GM23338 (cell line): ENCODE results near the gene LDB3. TPM values are rescaled to one million over a fixed set of nuclear protein-coding genes. Genes with fewer than 3 reads are reported as not detected.

Experiments used
- ATAC-seq: fragments of 200-7000 bp; cut with Tn5 transposase; 3 replicates; pipeline ENCODE4 v1.9.1; 2020
- DNase-seq: peaks from one replicate; pipeline ENCODE4 v3.0.0-alpha.2; 2015; ENCODE audit warnings: low spot score
- H2AFZ ChIP-seq: fragments of 200-600 bp; sonication (generic); 2 replicates; pipeline ENCODE4 v1.8.0; 2016; ENCODE audit warnings: antibody characterized with exemption, mild to moderate bottlenecking, moderate library complexity
- H3F3A ChIP-seq: fragments of 200-600 bp; sonication (generic); replicated peaks from 2 replicates; pipeline ENCODE4 v1.8.0; 2017; ENCODE audit warnings: antibody characterized with exemption, mixed run types, low read depth
- H3K27ac ChIP-seq: fragments of 200-600 bp; sonication (generic); 2 replicates; pipeline ENCODE4 v1.6.1; 2016; ENCODE audit warnings: low read depth
- H3K27me3 ChIP-seq: fragments of 200-600 bp; sonication (generic); 2 replicates; pipeline ENCODE4 v1.8.0; 2016; ENCODE audit warnings: mild to moderate bottlenecking, mixed run types, moderate library complexity; ENCODE audit not compliant: insufficient read depth
- H3K36me3 ChIP-seq: fragments of 200-600 bp; sonication (generic); 2 replicates; pipeline ENCODE4 v1.8.0; 2016; ENCODE audit warnings: mild to moderate bottlenecking; ENCODE audit not compliant: insufficient read depth
- H3K4me1 ChIP-seq: fragments of 200-600 bp; sonication (generic); 2 replicates; pipeline ENCODE4 v1.8.0; 2016; ENCODE audit warnings: mild to moderate bottlenecking, moderate library complexity; ENCODE audit not compliant: insufficient read depth
- H3K4me2 ChIP-seq: fragments of 200-600 bp; sonication (generic); 2 replicates; pipeline ENCODE4 v1.7.1; 2017; ENCODE audit warnings: mixed run types
- H3K4me3 ChIP-seq: fragments of 200-600 bp; sonication (generic); 2 replicates; pipeline ENCODE4 v1.6.1; 2016; ENCODE audit warnings: mixed run types
- H3K79me2 ChIP-seq: fragments of 200-600 bp; sonication (generic); replicated peaks from 2 replicates; pipeline ENCODE4 v1.8.0; 2017; ENCODE audit warnings: mild to moderate bottlenecking; ENCODE audit not compliant: insufficient read depth
- H3K9me2 ChIP-seq: fragments of 200-600 bp; sonication (generic); 2 replicates; pipeline ENCODE4 v1.8.0; 2017; ENCODE audit not compliant: insufficient read depth
- H4K20me1 ChIP-seq: fragments of 200-600 bp; sonication (generic); replicated peaks from 2 replicates; pipeline ENCODE4 v1.8.0; 2017; ENCODE audit warnings: mild to moderate bottlenecking; ENCODE audit not compliant: insufficient read depth
- H3K27ac Mint-ChIP-seq: 2 replicates; pipeline ENCODE4 v1.8.0; 2020; ENCODE audit warnings: inconsistent platforms, mild to moderate bottlenecking, moderate library complexity, mixed read lengths
- H3K27me3 Mint-ChIP-seq: 3 replicates; pipeline ENCODE4 v1.8.0; 2022; ENCODE audit warnings: low read depth, mild to moderate bottlenecking, moderate library complexity, mixed read lengths, inconsistent platforms; ENCODE audit not compliant: insufficient read depth, poor library complexity
- H3K36me3 Mint-ChIP-seq: 3 replicates; pipeline ENCODE4 v1.8.0; 2021; ENCODE audit warnings: low read depth, mild to moderate bottlenecking, inconsistent platforms, moderate library complexity, mixed read lengths
- H3K4me1 Mint-ChIP-seq: 3 replicates; pipeline ENCODE4 v1.8.0; 2020; ENCODE audit warnings: mild to moderate bottlenecking, inconsistent platforms, mixed read lengths
- H3K4me3 Mint-ChIP-seq: 3 replicates; pipeline ENCODE4 v1.8.0; 2021; ENCODE audit warnings: moderate library complexity, mild to moderate bottlenecking, inconsistent platforms, mixed read lengths
- H3K9me3 Mint-ChIP-seq: 3 replicates; pipeline ENCODE4 v1.8.0; 2020; ENCODE audit warnings: moderate library complexity, mild to moderate bottlenecking, inconsistent platforms, mixed read lengths
- CREB1 ChIP-seq: fragments of 250-450 bp; sonication (Bioruptor Pico); IDR thresholded peaks from 2 replicates; pipeline ENCODE4 v1.5.0; 2020; ENCODE audit warnings: low read depth, mild to moderate bottlenecking, moderate library complexity
- EZH2 ChIP-seq: fragments of 200-600 bp; sonication (generic); IDR thresholded peaks from one replicate; pipeline ENCODE4 v1.8.0; 2017; ENCODE audit warnings: antibody characterized with exemption, mild to moderate bottlenecking, low read depth; ENCODE audit not compliant: unreplicated experiment
- EZH2phosphoT487 ChIP-seq: fragments of 200-600 bp; sonication (generic); IDR thresholded peaks from one replicate; pipeline ENCODE4 v1.8.1; 2018; ENCODE audit warnings: antibody characterized with exemption; ENCODE audit not compliant: unreplicated experiment
- JUNB ChIP-seq: IDR thresholded peaks from one replicate; pipeline ENCODE4 v1.6.1; 2016; ENCODE audit warnings: antibody characterized with exemption; ENCODE audit not compliant: unreplicated experiment
- NANOG ChIP-seq: IDR thresholded peaks from 2 replicates; pipeline ENCODE4 v1.6.1; 2016; ENCODE audit warnings: antibody characterized with exemption, borderline replicate concordance
- POLR2AphosphoS5 ChIP-seq: IDR thresholded peaks from 2 replicates; pipeline ENCODE4 v1.6.1; 2016; ENCODE audit warnings: antibody characterized with exemption, low read depth
- STAT1 ChIP-seq: IDR thresholded peaks from one replicate; pipeline ENCODE4 v1.6.1; 2016; ENCODE audit warnings: antibody characterized with exemption; ENCODE audit not compliant: unreplicated experiment
- ZNF114 ChIP-seq: fragments of 250-450 bp; sonication (Bioruptor Pico); IDR thresholded peaks from 2 replicates; pipeline ENCODE4 v1.5.0; 2020; ENCODE audit warnings: mild to moderate bottlenecking, moderate library complexity
- ZNF331 ChIP-seq: fragments of 250-450 bp; sonication (Bioruptor Pico); IDR thresholded peaks from 2 replicates; pipeline ENCODE4 v1.5.0; 2020; ENCODE audit warnings: low read depth, mild to moderate bottlenecking, moderate library complexity
- polyA plus RNA-seq: library from polyadenylated mRNA; unstranded; fragments of >200 nt; fragmentation: Nextera tagmentation; extraction: Ambion mirVana; gene quantifications from 2 replicates; pipeline ENCODE4 v1.2.1, GENCODE V29; 2016
- total RNA-seq: library from RNA; depleted of rRNA; stranded (reverse); fragments of >200 nt; shearing (Covaris generic); gene quantifications from 2 replicates; pipeline ENCODE4 v1.2.3, GENCODE V29; 2014
- TF ChIP-seq, protein P1 (sequence below): IDR thresholded peaks from 2 replicates; pipeline ENCODE4 v1.6.1; 2016; ENCODE audit warnings: antibody characterized with exemption
- TF ChIP-seq, protein P2 (sequence below), 2 experiments: fragments of 200-600 bp in 1 of 2; sonication (generic) in 1 of 2; conservative IDR thresholded peaks; 2 replicates each; pipeline versions ENCODE4 v1.5.1 to v1.6.1; 2016 to 2017; ENCODE audit warnings: antibody characterized with exemption in 2 of 2, low read depth in 2 of 2, mild to moderate bottlenecking in 2 of 2, moderate library complexity in 1 of 2
- TF ChIP-seq, protein P3 (sequence below): IDR thresholded peaks from one replicate; pipeline ENCODE4 v1.6.1; 2018; ENCODE audit warnings: antibody characterized with exemption; ENCODE audit not compliant: unreplicated experiment
- TF ChIP-seq, protein P4 (sequence below): fragments of 250-450 bp; sonication (Bioruptor Pico); IDR thresholded peaks from 2 replicates; pipeline ENCODE4 v1.5.0; 2020; ENCODE audit warnings: mild to moderate bottlenecking, moderate library complexity

Gene LDB3
- total and polyA plus RNA-seq, 2 experiments from 2014 or later, result 0.14 to 0.16 TPM

DNA sequence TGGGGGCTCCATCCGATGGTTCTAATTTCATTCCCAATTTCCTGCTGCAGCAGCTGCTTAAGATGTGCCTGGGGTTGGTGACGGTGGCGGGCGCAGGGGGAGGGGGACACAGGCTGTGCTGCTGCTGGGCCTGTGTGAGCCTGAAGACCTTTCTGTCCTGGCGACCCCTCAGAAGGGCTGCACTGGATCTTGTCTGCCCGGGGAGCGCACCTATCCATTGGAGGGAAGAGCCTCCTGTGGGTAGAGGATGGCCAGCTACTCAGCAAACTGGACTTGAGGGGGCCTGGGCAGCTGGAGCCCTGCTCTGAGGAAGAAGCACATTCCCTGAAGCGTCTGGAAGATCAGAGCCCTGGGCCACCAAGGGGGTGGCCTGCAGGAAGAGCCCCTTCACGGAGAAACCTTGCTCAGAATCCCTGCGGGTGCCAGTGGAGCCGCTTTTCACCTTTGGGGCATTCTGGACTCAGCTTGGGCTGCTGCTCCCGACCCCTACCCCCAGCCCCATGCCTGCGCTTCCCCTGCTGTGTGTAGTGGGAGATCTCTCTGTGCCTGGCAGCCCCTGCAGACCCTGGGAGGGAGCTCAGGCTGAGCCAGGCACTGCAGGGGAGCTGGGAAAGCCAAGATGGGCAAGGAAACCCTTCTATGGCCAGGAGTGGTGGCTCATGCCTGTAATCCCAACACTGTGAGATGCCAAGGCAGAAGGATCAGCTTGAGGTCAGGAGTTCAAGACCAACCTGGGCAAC lies 17.8 kb downstream of the LDB3 start:
- Mint-ChIP-seq H3K9me3 (no peaks in the 10 kb centered on the region), H3K4me3 (no peak overlapping the region), H3K27me3 (peaks cover 14% of the 10 kb centered on the region), H3K36me3 (no peaks in the 10 kb centered on the region), H3K4me1 (peaks cover 41% of the 10 kb centered on the region), H3K27ac (no peak overlapping the region)
- Histone ChIP-seq H3K36me3 (no peaks in the 10 kb centered on the region), H3K27ac (no peak overlapping the region), H3K27me3 (no peaks in the 10 kb centered on the region), H3K4me3 (no peak overlapping the region), H3K4me2 (no peak overlapping the region), H3F3A (no peaks in the 10 kb centered on the region), H4K20me1 (no peaks in the 10 kb centered on the region), H3K9me2 (no peaks in the 10 kb centered on the region), H3K79me2 (no peaks in the 10 kb centered on the region), H2AFZ (no peak overlapping the region), H3K4me1 (peaks cover 6% of the 10 kb centered on the region; the same call in 1 of the 2 replicates)
- TF ChIP-seq CREB1 (CRISPR knock-in tag), result no peak
- no peak for TF ChIP-seq EZH2phosphoT487
- TF ChIP-seq EZH2, result no peak
- TF ChIP-seq, protein P1, sequence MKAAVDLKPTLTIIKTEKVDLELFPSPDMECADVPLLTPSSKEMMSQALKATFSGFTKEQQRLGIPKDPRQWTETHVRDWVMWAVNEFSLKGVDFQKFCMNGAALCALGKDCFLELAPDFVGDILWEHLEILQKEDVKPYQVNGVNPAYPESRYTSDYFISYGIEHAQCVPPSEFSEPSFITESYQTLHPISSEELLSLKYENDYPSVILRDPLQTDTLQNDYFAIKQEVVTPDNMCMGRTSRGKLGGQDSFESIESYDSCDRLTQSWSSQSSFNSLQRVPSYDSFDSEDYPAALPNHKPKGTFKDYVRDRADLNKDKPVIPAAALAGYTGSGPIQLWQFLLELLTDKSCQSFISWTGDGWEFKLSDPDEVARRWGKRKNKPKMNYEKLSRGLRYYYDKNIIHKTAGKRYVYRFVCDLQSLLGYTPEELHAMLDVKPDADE, result no peak
- no peak for TF ChIP-seq ZNF331 (CRISPR knock-in tag)
- TF ChIP-seq, protein P2, sequence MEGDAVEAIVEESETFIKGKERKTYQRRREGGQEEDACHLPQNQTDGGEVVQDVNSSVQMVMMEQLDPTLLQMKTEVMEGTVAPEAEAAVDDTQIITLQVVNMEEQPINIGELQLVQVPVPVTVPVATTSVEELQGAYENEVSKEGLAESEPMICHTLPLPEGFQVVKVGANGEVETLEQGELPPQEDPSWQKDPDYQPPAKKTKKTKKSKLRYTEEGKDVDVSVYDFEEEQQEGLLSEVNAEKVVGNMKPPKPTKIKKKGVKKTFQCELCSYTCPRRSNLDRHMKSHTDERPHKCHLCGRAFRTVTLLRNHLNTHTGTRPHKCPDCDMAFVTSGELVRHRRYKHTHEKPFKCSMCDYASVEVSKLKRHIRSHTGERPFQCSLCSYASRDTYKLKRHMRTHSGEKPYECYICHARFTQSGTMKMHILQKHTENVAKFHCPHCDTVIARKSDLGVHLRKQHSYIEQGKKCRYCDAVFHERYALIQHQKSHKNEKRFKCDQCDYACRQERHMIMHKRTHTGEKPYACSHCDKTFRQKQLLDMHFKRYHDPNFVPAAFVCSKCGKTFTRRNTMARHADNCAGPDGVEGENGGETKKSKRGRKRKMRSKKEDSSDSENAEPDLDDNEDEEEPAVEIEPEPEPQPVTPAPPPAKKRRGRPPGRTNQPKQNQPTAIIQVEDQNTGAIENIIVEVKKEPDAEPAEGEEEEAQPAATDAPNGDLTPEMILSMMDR (conservative IDR thresholded peaks at IDR 0.05; ENCODE audit: low read depth in 2 of 2), result no peak
- TF ChIP-seq NANOG, result no peak
- no peak for TF ChIP-seq ZNF114 (CRISPR knock-in tag)
- no peak for TF ChIP-seq STAT1
- TF ChIP-seq, protein P3, sequence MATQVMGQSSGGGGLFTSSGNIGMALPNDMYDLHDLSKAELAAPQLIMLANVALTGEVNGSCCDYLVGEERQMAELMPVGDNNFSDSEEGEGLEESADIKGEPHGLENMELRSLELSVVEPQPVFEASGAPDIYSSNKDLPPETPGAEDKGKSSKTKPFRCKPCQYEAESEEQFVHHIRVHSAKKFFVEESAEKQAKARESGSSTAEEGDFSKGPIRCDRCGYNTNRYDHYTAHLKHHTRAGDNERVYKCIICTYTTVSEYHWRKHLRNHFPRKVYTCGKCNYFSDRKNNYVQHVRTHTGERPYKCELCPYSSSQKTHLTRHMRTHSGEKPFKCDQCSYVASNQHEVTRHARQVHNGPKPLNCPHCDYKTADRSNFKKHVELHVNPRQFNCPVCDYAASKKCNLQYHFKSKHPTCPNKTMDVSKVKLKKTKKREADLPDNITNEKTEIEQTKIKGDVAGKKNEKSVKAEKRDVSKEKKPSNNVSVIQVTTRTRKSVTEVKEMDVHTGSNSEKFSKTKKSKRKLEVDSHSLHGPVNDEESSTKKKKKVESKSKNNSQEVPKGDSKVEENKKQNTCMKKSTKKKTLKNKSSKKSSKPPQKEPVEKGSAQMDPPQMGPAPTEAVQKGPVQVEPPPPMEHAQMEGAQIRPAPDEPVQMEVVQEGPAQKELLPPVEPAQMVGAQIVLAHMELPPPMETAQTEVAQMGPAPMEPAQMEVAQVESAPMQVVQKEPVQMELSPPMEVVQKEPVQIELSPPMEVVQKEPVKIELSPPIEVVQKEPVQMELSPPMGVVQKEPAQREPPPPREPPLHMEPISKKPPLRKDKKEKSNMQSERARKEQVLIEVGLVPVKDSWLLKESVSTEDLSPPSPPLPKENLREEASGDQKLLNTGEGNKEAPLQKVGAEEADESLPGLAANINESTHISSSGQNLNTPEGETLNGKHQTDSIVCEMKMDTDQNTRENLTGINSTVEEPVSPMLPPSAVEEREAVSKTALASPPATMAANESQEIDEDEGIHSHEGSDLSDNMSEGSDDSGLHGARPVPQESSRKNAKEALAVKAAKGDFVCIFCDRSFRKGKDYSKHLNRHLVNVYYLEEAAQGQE, result no peak
- no peak for TF ChIP-seq POLR2AphosphoS5
- TF ChIP-seq JUNB, result no peak
- TF ChIP-seq, protein P4, sequence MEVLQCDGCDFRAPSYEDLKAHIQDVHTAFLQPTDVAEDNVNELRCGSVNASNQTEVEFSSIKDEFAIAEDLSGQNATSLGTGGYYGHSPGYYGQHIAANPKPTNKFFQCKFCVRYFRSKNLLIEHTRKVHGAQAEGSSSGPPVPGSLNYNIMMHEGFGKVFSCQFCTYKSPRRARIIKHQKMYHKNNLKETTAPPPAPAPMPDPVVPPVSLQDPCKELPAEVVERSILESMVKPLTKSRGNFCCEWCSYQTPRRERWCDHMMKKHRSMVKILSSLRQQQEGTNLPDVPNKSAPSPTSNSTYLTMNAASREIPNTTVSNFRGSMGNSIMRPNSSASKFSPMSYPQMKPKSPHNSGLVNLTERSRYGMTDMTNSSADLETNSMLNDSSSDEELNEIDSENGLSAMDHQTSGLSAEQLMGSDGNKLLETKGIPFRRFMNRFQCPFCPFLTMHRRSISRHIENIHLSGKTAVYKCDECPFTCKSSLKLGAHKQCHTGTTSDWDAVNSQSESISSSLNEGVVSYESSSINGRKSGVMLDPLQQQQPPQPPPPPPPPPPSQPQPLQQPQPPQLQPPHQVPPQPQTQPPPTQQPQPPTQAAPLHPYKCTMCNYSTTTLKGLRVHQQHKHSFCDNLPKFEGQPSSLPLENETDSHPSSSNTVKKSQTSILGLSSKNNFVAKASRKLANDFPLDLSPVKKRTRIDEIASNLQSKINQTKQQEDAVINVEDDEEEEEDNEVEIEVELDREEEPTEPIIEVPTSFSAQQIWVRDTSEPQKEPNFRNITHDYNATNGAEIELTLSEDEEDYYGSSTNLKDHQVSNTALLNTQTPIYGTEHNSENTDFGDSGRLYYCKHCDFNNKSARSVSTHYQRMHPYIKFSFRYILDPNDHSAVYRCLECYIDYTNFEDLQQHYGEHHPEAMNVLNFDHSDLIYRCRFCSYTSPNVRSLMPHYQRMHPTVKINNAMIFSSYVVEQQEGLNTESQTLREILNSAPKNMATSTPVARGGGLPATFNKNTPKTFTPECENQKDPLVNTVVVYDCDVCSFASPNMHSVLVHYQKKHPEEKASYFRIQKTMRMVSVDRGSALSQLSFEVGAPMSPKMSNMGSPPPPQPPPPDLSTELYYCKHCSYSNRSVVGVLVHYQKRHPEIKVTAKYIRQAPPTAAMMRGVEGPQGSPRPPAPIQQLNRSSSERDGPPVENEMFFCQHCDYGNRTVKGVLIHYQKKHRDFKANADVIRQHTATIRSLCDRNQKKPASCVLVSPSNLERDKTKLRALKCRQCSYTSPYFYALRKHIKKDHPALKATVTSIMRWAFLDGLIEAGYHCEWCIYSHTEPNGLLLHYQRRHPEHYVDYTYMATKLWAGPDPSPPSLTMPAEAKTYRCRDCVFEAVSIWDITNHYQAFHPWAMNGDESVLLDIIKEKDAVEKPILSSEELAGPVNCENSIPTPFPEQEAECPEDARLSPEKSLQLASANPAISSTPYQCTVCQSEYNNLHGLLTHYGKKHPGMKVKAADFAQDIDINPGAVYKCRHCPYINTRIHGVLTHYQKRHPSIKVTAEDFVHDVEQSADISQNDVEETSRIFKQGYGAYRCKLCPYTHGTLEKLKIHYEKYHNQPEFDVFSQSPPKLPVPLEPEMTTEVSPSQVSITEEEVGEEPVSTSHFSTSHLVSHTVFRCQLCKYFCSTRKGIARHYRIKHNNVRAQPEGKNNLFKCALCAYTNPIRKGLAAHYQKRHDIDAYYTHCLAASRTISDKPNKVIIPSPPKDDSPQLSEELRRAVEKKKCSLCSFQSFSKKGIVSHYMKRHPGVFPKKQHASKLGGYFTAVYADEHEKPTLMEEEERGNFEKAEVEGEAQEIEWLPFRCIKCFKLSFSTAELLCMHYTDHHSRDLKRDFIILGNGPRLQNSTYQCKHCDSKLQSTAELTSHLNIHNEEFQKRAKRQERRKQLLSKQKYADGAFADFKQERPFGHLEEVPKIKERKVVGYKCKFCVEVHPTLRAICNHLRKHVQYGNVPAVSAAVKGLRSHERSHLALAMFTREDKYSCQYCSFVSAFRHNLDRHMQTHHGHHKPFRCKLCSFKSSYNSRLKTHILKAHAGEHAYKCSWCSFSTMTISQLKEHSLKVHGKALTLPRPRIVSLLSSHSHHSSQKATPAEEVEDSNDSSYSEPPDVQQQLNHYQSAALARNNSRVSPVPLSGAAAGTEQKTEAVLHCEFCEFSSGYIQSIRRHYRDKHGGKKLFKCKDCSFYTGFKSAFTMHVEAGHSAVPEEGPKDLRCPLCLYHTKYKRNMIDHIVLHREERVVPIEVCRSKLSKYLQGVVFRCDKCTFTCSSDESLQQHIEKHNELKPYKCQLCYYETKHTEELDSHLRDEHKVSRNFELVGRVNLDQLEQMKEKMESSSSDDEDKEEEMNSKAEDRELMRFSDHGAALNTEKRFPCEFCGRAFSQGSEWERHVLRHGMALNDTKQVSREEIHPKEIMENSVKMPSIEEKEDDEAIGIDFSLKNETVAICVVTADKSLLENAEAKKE (CRISPR knock-in tag), result no peak
- ATAC-seq, result no peak
- no peak for DNase-seq
